Ascending aorta (tissue), 2 donors: ENCODE results near the gene CDK14. TPM values are rescaled to one million over a fixed set of nuclear protein-coding genes. Genes with fewer than 3 reads are reported as not detected.

Experiments used
- DNase-seq, 2 donors: peaks; one replicate each; pipeline ENCODE4 v3.0.0-alpha.2; 2019; ENCODE audit warnings: low spot score in 2 of 2
- H3K27ac ChIP-seq, 2 donors: fragments of 200-600 bp; sonication (generic); one replicate each; pipeline ENCODE4 v1.5.1; 2016 to 2017; ENCODE audit warnings: mild to moderate bottlenecking in 1 of 2
- H3K27me3 ChIP-seq: fragments of 200-600 bp; sonication (generic); one replicate; pipeline ENCODE4 v1.5.1; 2017
- H3K36me3 ChIP-seq, 2 donors: fragments of 200-600 bp; sonication (generic); one replicate each; pipeline ENCODE4 v1.5.1; 2016
- H3K4me1 ChIP-seq, 2 donors: fragments of 200-600 bp; sonication (generic); one replicate each; pipeline ENCODE4 v1.5.1; 2016 to 2017; ENCODE audit warnings: mild to moderate bottlenecking in 1 of 2
- H3K4me3 ChIP-seq, 2 donors: fragments of 200-600 bp; sonication (generic); one replicate each; pipeline ENCODE4 v1.5.1; 2016 to 2017; ENCODE audit warnings: mild to moderate bottlenecking in 1 of 2
- H3K9me3 ChIP-seq, 2 donors: fragments of 200-600 bp; sonication (generic); one replicate each; pipeline ENCODE4 v1.5.1; 2016
- CTCF ChIP-seq, 3 experiments: fragments of 200-600 bp in 2 of 3; fragments of 450-650 bp in 1 of 3; sonication (generic) in 2 of 3; IDR thresholded peaks; one replicate each; pipeline ENCODE4 v1.5.1; 2016 to 2019; ENCODE audit warnings: antibody characterized with exemption in 3 of 3, mild to moderate bottlenecking in 1 of 3, moderate library complexity in 1 of 3
- intact Hi-C: fragments of 100-400 bp; cut with DNase I; formaldehyde crosslinking; loops from one replicate; pipeline ENCODE4 v1.15.1; 2023
- total RNA-seq: library from RNA; depleted of rRNA; stranded (reverse); fragments of >200 nt; gene quantifications from one replicate; pipeline ENCODE4 v1.1.0, GENCODE V29; 2016

The CDK14 gene
- total RNA-seq, 1 donor from 2014 or later, result 5.1 TPM

- H3K27me3 ChIP-seq, result no peaks in the 10 kb centered on the region
- no peak for DNase-seq
- intact Hi-C loops, result no loop called here
- no peak for TF ChIP-seq CTCF (IDR thresholded peaks at IDR 0.05)
- H3K9me3 ChIP-seq, result no peaks in the 10 kb centered on the region
- no peaks in the 10 kb centered on the region for H3K4me1 ChIP-seq
- H3K4me3 ChIP-seq, result no peak overlapping the region
- no peaks in the 10 kb centered on the region for H3K36me3 ChIP-seq
- H3K27ac ChIP-seq, result no peak overlapping the region
Observed at GRCh38 chr7:90833443-90833842, 237.3 kb downstream of the CDK14 start.

GRCh38 chr7:90834771-90835170 lies 238.7 kb downstream of the CDK14 start:
- H3K4me1 ChIP-seq, result no peaks in the 10 kb centered on the region
- no peaks in the 10 kb centered on the region for H3K36me3 ChIP-seq
- no peaks in the 10 kb centered on the region for H3K27me3 ChIP-seq
- TF ChIP-seq CTCF (IDR thresholded peaks at IDR 0.05), result no peak
- no peaks in the 10 kb centered on the region for H3K9me3 ChIP-seq
- no peak overlapping the region for H3K27ac ChIP-seq
- H3K4me3 ChIP-seq, result no peak overlapping the region
- intact Hi-C loops, result no loop called here
- no peak for DNase-seq

- Histone ChIP-seq H3K4me1 (no peaks in the 10 kb centered on the region), H3K27me3 (no peaks in the 10 kb centered on the region), H3K36me3 (no peaks in the 10 kb centered on the region), H3K4me3 (no peak overlapping the region), H3K9me3 (no peaks in the 10 kb centered on the region), H3K27ac (no peak overlapping the region)
- DNase-seq, result no peak
- no peak for TF ChIP-seq CTCF (IDR thresholded peaks at IDR 0.05)
- intact Hi-C loops, result no loop called here
Observed at GRCh38 chr7:90835861-90836260, 239.7 kb downstream of the CDK14 start.

GRCh38 chr7:90836937-90837336 lies 240.8 kb downstream of the CDK14 start:
- DNase-seq, result no peak
- H3K27me3 ChIP-seq, result no peaks in the 10 kb centered on the region
- no peak for TF ChIP-seq CTCF (IDR thresholded peaks at IDR 0.05)
- no peaks in the 10 kb centered on the region for H3K9me3 ChIP-seq
- intact Hi-C loops, result no loop called here
- H3K4me1 ChIP-seq, result no peaks in the 10 kb centered on the region
- H3K27ac ChIP-seq, result no peak overlapping the region
- H3K4me3 ChIP-seq, result no peak overlapping the region
- no peaks in the 10 kb centered on the region for H3K36me3 ChIP-seq

- Histone ChIP-seq H3K9me3 (no peaks in the 10 kb centered on the region), H3K4me1 (peaks cover 0 to 3% of the 10 kb centered on the region in 2 donors), H3K27me3 (no peaks in the 10 kb centered on the region), H3K4me3 (no peak overlapping the region), H3K27ac (no peak overlapping the region), H3K36me3 (no peaks in the 10 kb centered on the region)
- intact Hi-C loops, result no loop called here
- no peak for TF ChIP-seq CTCF (IDR thresholded peaks at IDR 0.05)
- DNase-seq, result no peak
Observed at GRCh38 chr7:90838799-90839198, 242.7 kb downstream of the CDK14 start.

GRCh38 chr7:90839316-90839715 lies 243.2 kb downstream of the CDK14 start:
- no peak for DNase-seq
- no peaks in the 10 kb centered on the region for H3K27me3 ChIP-seq
- peaks cover 0 to 3% of the 10 kb centered on the region in 2 donors for H3K4me1 ChIP-seq
- no peaks in the 10 kb centered on the region for H3K9me3 ChIP-seq
- TF ChIP-seq CTCF (IDR thresholded peaks at IDR 0.05), result no peak
- no peaks in the 10 kb centered on the region for H3K36me3 ChIP-seq
- intact Hi-C loops, result no loop called here
- no peak overlapping the region for H3K4me3 ChIP-seq
- no peak overlapping the region for H3K27ac ChIP-seq
